Nephron progenitor cell (in vitro differentiated cells): ENCODE results near the gene MRPS35.

Experiments
- DNase-seq: peaks from one replicate; pipeline ENCODE4 v3.0.0; 2021
- H3K27ac Mint-ChIP-seq: 2 replicates; pipeline ENCODE4 v1.8.0; 2021; ENCODE audit warnings: mild to moderate bottlenecking, moderate library complexity, mixed read lengths
- H3K27me3 Mint-ChIP-seq: 2 replicates; pipeline ENCODE4 v1.8.0; 2021; ENCODE audit warnings: mild to moderate bottlenecking, low read depth, mixed read lengths; ENCODE audit not compliant: poor library complexity
- H3K36me3 Mint-ChIP-seq: 2 replicates; pipeline ENCODE4 v1.8.0; 2021; ENCODE audit warnings: low read depth, mixed read lengths
- H3K4me1 Mint-ChIP-seq: 2 replicates; pipeline ENCODE4 v1.8.0; 2021; ENCODE audit warnings: mixed read lengths
- H3K4me3 Mint-ChIP-seq: 2 replicates; pipeline ENCODE4 v1.8.0; 2021; ENCODE audit warnings: mild to moderate bottlenecking, moderate library complexity, mixed read lengths
- H3K9me3 Mint-ChIP-seq: 2 replicates; pipeline ENCODE4 v1.8.0; 2021; ENCODE audit warnings: mild to moderate bottlenecking, moderate library complexity, mixed read lengths
- CTCF ChIP-seq: fragments of 200-600 bp; sonication (generic); IDR thresholded peaks from 2 replicates; pipeline ENCODE4 v1.5.0; 2021; ENCODE audit warnings: antibody characterized with exemption

The MRPS35 gene

GRCh38 chr12:27710592-27711316 is at the start of gene MRPS35:
MRPS35 (plus strand) TSS chr12:27710832; CDS start chr12:27710844, 12 bp downstream.
- H3K9me3 Mint-ChIP-seq = no peaks in the 10 kb centered on the region
- TF ChIP-seq CTCF = no peak
- peaks cover 28% of the 10 kb centered on the region for H3K4me1 Mint-ChIP-seq
- H3K27me3 Mint-ChIP-seq = peaks cover 7% of the 10 kb centered on the region
- peak within 1 kb of the TSS; percentile 92 for H3K27ac Mint-ChIP-seq
- DNase-seq = peak; percentile 87
- H3K36me3 Mint-ChIP-seq = peaks cover 37% of the 10 kb centered on the region
- peak within 1 kb of the TSS; percentile 97 for H3K4me3 Mint-ChIP-seq

- H3K9me3 Mint-ChIP-seq = no peaks in the 10 kb centered on the region
- TF ChIP-seq CTCF = no peak
- no peak overlapping the region for H3K27ac Mint-ChIP-seq
- no peak overlapping the region for H3K4me3 Mint-ChIP-seq
- no peaks in the 10 kb centered on the region for H3K4me1 Mint-ChIP-seq
- H3K27me3 Mint-ChIP-seq = no peaks in the 10 kb centered on the region
- peaks cover 64% of the 10 kb centered on the region for H3K36me3 Mint-ChIP-seq
- no peak for DNase-seq
Observed at GRCh38 chr12:27665704-27666103, 44.9 kb upstream of the MRPS35 start.

GRCh38 chr12:27666510-27666909 is 44.1 kb upstream of the MRPS35 start:
- DNase-seq = no peak
- H3K4me3 Mint-ChIP-seq = no peak overlapping the region
- H3K4me1 Mint-ChIP-seq = peaks cover 3% of the 10 kb centered on the region
- no peak for TF ChIP-seq CTCF
- H3K36me3 Mint-ChIP-seq = peaks cover 60% of the 10 kb centered on the region
- H3K27me3 Mint-ChIP-seq = no peaks in the 10 kb centered on the region
- no peak overlapping the region for H3K27ac Mint-ChIP-seq
- H3K9me3 Mint-ChIP-seq = no peaks in the 10 kb centered on the region

GRCh38 chr12:27667540-27667939 is 43.1 kb upstream of the MRPS35 start:
- DNase-seq = no peak
- Mint-ChIP-seq H3K4me1 (peaks cover 12% of the 10 kb centered on the region), H3K9me3 (no peaks in the 10 kb centered on the region), H3K27ac (no peak overlapping the region), H3K27me3 (no peaks in the 10 kb centered on the region), H3K36me3 (peaks cover 53% of the 10 kb centered on the region), H3K4me3 (no peak overlapping the region)
- TF ChIP-seq CTCF = no peak

GRCh38 chr12:27672051-27672450 is 38.6 kb upstream of the MRPS35 start:
- no peak for TF ChIP-seq CTCF
- H3K27me3 Mint-ChIP-seq = no peaks in the 10 kb centered on the region
- H3K9me3 Mint-ChIP-seq = no peaks in the 10 kb centered on the region
- H3K27ac Mint-ChIP-seq = no peak overlapping the region
- H3K4me1 Mint-ChIP-seq = peaks cover 12% of the 10 kb centered on the region
- H3K36me3 Mint-ChIP-seq = peaks cover 29% of the 10 kb centered on the region
- DNase-seq = no peak
- no peak overlapping the region for H3K4me3 Mint-ChIP-seq

GRCh38 chr12:27672643-27673042 is 38.0 kb upstream of the MRPS35 start:
- no peak overlapping the region for H3K27ac Mint-ChIP-seq
- no peak overlapping the region for H3K4me3 Mint-ChIP-seq
- no peak for TF ChIP-seq CTCF
- H3K36me3 Mint-ChIP-seq = peaks cover 25% of the 10 kb centered on the region
- H3K4me1 Mint-ChIP-seq = peaks cover 12% of the 10 kb centered on the region
- no peaks in the 10 kb centered on the region for H3K9me3 Mint-ChIP-seq
- H3K27me3 Mint-ChIP-seq = no peaks in the 10 kb centered on the region
- no peak for DNase-seq
